RWPE1 (cell line): Measurements from ENCODE around the gene PLK2.

Experiments used
- CTCF ChIA-PET: fragments of 350-600 bp; sonication (Branson Sonifier 250); formaldehyde crosslinking; extraction: SDS; loops from one replicate; lab custom pipeline; 2021; lab: Yijun Ruan, JAX
- POLR2A ChIA-PET: fragments of 400-600 bp; formaldehyde crosslinking; extraction: SDS; loops from one replicate; lab custom pipeline; 2020; ENCODE audit warnings: antibody characterized with exemption; ENCODE audit not compliant: low non-redundant PET; lab: Yijun Ruan, JAX
- DNase-seq: peaks from one replicate; pipeline ENCODE4 v3.0.0; 2012; ENCODE audit warnings: low spot score
- H3K27ac ChIP-seq: fragments of 450-650 bp; 2 replicates; pipeline ENCODE4 v1.5.1; 2017
- TF ChIP-seq, protein P1 (sequence below): fragments of 450-650 bp; conservative IDR thresholded peaks from 2 replicates; pipeline ENCODE4 v1.5.1; 2017; ENCODE audit warnings: low read depth, mild to moderate bottlenecking

The PLK2 gene

DNA sequence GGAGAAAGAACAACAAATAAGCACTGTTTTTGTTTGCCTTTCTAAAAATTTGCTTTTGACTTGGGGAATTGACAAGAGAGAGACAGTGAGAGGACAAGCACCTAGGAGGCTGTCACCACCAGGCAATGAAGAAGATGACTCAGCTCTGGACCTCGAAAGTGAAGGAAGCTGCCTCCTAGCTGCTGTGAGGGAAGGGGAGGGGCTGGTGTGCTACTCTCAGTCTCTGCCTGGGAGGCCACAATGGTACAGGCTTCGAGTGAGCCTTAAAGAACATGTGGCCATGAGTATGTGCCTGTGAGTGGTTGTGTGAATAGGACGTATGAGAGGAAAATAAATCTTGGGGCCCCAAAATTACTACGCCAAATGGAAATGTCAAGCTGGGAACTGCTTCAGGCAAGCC is 7.1 kb upstream of the PLK2 start:
- ChIA-PET CTCF (no interaction called here), POLR2A (no interaction called here)
- TF ChIP-seq, protein P1, sequence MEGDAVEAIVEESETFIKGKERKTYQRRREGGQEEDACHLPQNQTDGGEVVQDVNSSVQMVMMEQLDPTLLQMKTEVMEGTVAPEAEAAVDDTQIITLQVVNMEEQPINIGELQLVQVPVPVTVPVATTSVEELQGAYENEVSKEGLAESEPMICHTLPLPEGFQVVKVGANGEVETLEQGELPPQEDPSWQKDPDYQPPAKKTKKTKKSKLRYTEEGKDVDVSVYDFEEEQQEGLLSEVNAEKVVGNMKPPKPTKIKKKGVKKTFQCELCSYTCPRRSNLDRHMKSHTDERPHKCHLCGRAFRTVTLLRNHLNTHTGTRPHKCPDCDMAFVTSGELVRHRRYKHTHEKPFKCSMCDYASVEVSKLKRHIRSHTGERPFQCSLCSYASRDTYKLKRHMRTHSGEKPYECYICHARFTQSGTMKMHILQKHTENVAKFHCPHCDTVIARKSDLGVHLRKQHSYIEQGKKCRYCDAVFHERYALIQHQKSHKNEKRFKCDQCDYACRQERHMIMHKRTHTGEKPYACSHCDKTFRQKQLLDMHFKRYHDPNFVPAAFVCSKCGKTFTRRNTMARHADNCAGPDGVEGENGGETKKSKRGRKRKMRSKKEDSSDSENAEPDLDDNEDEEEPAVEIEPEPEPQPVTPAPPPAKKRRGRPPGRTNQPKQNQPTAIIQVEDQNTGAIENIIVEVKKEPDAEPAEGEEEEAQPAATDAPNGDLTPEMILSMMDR: no peak
- H3K27ac ChIP-seq: no peak overlapping the region
- DNase-seq: no peak

DNA sequence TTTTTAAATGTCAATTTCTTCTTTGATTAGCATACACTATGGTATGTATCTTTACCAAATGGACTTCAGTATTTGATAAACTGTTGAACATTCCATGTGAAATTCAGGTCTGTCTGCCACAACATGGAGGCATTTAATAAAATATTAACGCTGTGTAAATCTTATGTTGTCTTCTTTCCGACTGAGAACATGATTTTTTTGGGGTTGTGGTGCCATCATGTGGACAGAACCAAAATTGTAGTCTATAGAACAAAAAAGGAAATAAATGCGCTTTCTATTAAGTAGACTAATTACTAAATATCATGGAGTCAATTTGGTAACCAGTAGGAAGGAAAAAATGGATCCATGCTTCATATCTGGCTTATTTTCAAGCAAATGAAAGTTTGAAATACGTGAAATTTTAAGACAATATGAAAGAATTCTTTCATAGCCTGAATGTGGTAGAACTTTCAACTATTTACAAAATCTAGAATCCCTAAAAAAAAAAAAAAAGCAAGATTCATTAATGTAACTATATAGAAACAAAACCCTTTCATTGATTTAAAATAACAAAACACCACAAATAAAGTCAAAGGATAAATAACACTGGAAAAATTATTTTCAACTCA is 2.8 kb upstream of the PLK2 start:
- POLR2A ChIA-PET: no interaction called here
- DNase-seq: peak; percentile 54
- CTCF ChIA-PET: interaction anchor here (0.6 to 1.3 kb wide), 8 partner anchors 52 to 1168 kb away, joined by 3 to 5 read pairs (median 4); no protein-coding TSS in a partner anchor
- TF ChIP-seq, protein P1: peak; percentile 68
- H3K27ac ChIP-seq: no peak overlapping the region

DNA sequence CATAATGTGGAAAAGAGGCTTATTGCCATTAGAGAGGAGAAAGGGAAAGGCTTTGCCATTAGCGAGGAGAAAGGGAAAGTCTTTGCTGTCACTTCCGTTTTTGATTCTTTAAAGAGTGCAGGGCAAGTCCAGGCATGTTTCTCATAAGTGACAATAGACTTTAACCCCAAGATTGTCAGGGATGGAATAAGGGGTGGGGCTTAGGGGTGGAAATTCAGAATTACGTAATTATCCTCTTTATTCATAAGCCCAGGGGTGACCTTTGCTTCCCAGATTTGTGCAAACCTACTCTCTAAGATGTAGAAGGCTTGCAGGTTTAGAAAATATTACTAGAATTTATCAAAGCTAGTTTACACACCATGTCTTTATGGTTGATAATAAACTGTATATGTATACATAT is 2.3 kb upstream of the PLK2 start:
- ChIA-PET POLR2A (no interaction called here), CTCF (interaction anchor here (0.5 to 4.2 kb wide), 7 partner anchors 106 to 1167 kb away, joined by 3 to 40 read pairs (median 3); no protein-coding TSS in a partner anchor)
- TF ChIP-seq, protein P1: no peak
- no peak overlapping the region for H3K27ac ChIP-seq
- DNase-seq: peak; percentile 70

DNA sequence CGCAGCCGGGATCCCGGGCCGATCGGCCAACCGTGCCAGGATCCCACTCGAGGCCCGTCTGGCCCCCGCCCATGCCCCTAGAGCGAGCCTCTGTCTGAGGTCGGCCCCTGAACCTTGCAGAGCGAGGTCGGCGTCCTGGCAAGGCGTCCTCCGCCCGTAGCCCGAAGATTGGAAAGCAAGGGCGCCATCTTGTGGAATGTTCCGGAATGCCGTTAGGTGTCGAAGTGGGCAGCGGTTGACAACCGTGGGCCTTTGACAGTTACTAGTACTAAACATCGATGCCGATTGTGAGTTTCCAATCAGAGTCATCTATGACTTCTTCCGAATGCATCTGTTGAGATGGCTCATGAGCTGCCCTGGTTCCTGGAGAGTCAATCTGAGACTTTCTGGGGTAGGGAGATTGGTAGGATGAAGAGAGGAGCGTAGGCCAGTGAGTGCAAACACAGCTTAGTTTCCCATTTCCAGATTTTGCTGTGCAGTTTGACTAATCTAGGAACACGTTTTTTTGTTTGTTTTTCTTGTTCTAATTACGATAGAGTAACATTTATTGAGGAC is 923 bp upstream of the PLK2 start:
- TF ChIP-seq, protein P1: peak; percentile 89
- ChIA-PET POLR2A (interaction anchor here (0.9 to 1.7 kb wide), 4 partner anchors 146 to 1163 kb away, joined by 3 to 6 read pairs (median 5); no protein-coding TSS in a partner anchor), CTCF (interaction anchor here (0.6 to 4.2 kb wide), 36 partner anchors 35 to 1180 kb away, joined by 3 to 40 read pairs (median 4); no protein-coding TSS in a partner anchor)
- peak; percentile 87 for DNase-seq
- peak overlapping the region; percentile 94 for H3K27ac ChIP-seq

DNA sequence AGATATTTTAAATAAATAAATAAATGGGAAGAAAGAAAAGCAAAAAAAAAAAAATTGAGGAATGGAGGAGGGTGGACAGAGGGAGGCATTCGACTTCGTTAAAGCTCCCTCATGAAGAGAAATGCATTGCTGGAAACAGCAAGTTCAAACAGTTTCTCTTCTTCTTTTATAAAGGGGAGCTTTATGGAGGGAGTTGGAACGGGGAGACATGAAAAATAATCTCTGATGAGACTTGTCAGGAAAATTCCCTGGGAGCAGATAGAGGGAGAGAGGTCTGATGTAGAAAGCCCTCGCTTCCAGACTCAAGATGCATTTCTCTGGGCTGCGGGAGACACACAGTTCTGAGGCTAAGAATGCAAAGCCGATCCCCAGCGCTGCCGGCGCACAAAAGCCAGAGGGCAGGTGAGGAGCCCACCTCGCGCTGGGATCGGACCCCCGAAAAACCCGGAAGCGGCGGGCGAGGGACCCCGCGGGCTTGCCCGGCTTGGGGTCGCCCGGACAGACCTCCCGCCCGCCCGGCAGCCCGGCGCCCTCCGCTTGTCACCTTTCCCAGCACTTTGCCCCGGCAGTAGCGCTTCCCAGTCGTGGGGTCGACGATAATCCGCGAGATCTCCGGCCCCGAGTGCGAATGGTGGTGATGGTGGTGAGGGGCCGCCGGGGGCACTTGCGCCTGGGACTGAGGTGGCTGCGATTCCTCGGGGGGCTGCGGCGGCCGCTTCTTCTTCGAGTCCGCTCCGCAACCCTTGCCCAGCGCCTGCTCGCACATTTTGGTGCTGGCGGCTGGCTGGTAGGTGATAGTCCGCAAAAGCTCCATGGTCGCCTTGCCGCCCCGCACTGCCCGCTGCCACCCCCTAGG is 512 bp downstream of the PLK2 start:
- POLR2A ChIA-PET: interaction anchor here (0.5 to 1.7 kb wide), 5 partner anchors 137 to 809 kb away, joined by 3 to 6 read pairs (median 4); no protein-coding TSS in a partner anchor
- TF ChIP-seq, protein P1: no peak

DNA sequence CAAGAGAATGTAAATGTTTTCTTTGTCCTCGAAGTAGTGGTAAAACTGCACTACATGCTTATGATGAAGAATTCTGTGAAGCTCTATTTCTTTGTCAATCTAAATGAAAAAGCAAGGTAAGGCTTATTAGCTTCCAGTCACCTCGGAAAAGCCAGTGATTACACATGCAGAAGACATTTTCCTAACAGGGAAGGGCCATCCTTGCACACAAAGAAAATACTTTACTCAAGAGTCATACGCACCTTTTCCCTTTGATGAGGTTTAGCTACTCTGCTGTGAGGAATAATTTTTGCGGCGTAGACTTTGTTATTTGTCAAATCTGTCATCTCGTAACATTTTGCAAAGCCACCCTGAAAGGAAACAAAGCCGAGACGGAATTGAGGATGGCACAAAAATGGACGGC is 1.1 kb downstream of the PLK2 start:
- POLR2A ChIA-PET: interaction anchor here (0.6 to 1.1 kb wide), 4 partner anchors 137 to 809 kb away, joined by 3 to 4 read pairs (median 4); no protein-coding TSS in a partner anchor
- peak; percentile 67 for DNase-seq

More for the DNA sequence above, 512 bp downstream of the PLK2 start:
- CTCF ChIA-PET: interaction anchor here (0.6 to 4.2 kb wide), 12 partner anchors 61 to 1173 kb away, joined by 3 to 40 read pairs (median 6); no protein-coding TSS in a partner anchor
- peak overlapping the region; percentile 94 for H3K27ac ChIP-seq
- no peak for DNase-seq

More for the DNA sequence above, 1.1 kb downstream of the PLK2 start:
- CTCF ChIA-PET: interaction anchor here (0.6 to 4.2 kb wide), 9 partner anchors 199 to 1172 kb away, joined by 3 to 40 read pairs (median 6); no protein-coding TSS in a partner anchor
- TF ChIP-seq, protein P1: no peak
- H3K27ac ChIP-seq: no peak overlapping the region
